Spleen (tissue), 7 donors: Measurements from ENCODE around the gene TRAF5.

Source experiments
- CTCF ChIP-seq, 11 experiments: fragments of 200-600 bp in 7 of 11; fragments of 450-650 bp in 4 of 11; sonication (generic) in 4 of 11; IDR thresholded peaks in 8 of 11; conservative IDR thresholded peaks in 3 of 11; 1 replicate in 7 of 11; 2 replicates in 4 of 11; pipeline versions ENCODE4 v1.4.0 to v1.8.0; 2016 to 2021; ENCODE audit warnings: antibody characterized with exemption in 11 of 11, inconsistent platforms in 4 of 11, mild to moderate bottlenecking in 1 of 11
- POLR2A ChIP-seq, 3 donors: fragments of 450-650 bp; IDR thresholded peaks; one replicate each; pipeline ENCODE4 v1.5.1; 2017; ENCODE audit warnings: antibody characterized with exemption in 3 of 3, mild to moderate bottlenecking in 1 of 3
- POLR2AphosphoS5 ChIP-seq, 3 donors: sonication (generic); formaldehyde crosslinking; IDR thresholded peaks; one replicate each; pipeline ENCODE4 v1.5.1; 2017; ENCODE audit warnings: antibody characterized with exemption in 3 of 3
- donor health status: DM: no; HTN: no; CAD: no; lungs with moderate emphysema.
- donor health status: DM: no; HTN: no; CAD: no.
- donor health status: DM: no; HTN: no; CAD: no.

GRCh38 chr1:211370669-211371068 is 44.0 kb downstream of the TRAF5 start:
- TF ChIP-seq POLR2AphosphoS5 (IDR thresholded peaks at IDR 0.05) (no peak), CTCF (IDR thresholded peaks at IDR 0.05 in 8 of 11, conservative IDR thresholded peaks at IDR 0.05 in 3 of 11) (no peak), POLR2A (IDR thresholded peaks at IDR 0.05) (no peak)
